GM21576 (cell line): ENCODE data around the gene ICE2.
"Not testable (repeated sequence)": the region's sequence is repeated elsewhere in the genome, so short reads cannot be mapped to it uniquely, and the experiment has no call there.

Source experiments
- ATAC-seq: cut with Tn5 transposase; IDR thresholded peaks from one replicate; pipeline ENCODE4 v1.9.1; 2021; ENCODE audit warnings: mild to moderate bottlenecking, moderate library complexity; ENCODE audit not compliant: unreplicated experiment

ICE2 gene

DNA sequence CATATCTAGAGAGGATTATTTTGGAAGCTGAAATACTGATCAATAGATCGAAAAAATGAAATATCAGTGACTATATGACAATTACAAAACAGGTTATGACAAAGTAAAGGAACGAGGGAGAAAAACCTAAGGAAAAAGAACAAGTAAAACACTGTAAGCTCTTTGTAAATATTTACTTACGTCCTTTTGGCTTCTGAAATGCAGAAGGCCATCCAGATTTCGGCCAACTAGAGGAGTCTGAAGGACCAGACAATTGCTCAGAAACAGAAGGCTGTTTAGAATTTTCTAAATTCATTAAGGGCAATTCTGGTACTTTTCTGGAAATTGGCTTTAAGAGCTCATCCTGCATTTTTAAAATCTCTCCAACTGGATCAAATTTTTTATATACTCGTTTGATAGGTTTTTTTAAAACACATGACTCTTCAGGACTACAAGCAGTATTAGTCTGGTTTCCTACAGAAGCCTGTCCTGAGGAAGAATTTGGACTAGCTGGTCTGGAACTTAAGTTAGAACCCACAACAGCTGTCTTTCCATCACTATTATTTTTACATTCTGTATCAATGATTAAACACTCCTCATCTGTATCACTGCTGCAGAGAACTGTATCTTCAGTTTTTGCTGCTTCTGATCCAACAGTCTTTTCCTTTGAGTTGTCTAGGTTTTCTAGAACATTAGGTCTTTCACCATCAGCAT, 30.1 kb downstream of the ICE2 start:
- no peak for ATAC-seq

- ATAC-seq: no peak
These were observed 34.5 kb downstream of the ICE2 start for GRCh38 chr15:60444289-60444912.

DNA sequence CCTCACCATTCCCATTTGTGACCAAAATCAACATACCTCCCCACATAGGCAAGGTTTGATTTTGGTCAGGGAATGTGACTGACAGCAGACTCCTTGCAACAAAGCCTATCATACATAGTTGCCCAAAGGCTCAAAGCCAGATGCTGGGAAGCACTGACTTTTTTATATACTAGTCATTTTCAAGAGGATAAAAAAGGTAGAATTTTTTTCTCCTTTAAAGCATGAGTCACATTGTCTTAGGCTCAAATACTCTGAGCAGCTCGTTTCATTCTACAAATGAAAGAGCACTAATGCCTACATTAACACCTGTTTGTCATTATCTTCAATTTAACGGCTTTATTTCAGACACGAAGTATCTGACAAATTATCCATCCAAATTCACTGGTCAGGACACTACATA, 36.2 kb downstream of the ICE2 start:
- no peak for ATAC-seq

GRCh38 chr15:60442031-60442650, 36.8 kb downstream of the ICE2 start:
- no peak for ATAC-seq

DNA sequence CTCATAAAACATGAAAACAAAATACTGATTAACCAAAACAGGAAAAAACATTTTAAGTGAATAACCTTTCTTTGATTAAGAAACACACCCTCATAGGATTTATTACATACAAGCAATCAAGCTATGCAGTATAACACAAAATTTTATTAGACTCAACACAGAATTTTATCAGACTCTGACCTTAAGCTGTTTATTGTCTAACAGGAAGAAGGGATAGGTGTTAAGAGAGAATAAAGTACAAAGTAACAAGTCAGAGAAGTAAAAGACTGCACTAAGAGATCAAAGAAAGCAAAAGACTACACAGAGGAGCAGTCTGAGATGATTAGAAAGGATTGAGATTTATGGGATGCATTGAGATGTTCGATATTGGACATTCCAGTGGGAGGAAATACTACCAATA, 37.6 kb downstream of the ICE2 start:
- ATAC-seq: no peak

DNA sequence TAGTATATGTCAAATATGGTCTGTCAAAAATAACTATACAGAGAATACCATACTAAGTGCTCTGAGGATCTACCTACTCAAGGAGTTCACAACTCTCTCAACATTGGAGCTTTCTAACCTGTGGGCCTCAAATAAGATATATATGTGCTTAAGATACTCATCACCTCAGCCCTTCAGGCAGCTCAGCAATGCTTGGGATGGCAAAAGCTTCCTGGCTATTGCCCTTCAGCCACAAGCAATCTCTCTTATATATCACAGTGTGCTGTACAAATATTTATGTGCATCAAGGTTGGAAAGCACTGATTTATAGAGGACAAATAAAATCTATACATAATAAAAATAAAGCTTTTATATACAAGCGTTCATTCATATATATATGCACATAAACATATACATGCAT, 40.3 kb downstream of the ICE2 start:
- ATAC-seq: no peak

DNA sequence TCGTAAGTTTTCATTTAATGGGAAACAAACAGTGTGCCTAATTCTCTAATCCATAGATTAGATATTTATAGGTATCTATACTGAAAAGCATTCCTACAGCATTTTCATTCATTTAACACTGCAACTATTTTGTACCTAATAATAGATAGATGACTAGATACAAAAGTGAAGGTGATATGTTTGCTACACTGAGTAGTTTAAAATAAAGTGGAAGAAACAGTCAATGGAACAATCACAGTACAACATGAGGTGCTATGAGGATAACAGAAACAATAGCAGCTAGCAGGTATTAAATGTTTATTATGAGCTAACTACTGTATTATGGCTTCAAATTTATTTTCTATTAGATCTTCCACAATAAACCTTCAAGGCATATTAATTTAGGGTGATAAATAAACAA, 50.0 kb downstream of the ICE2 start:
- ATAC-seq: no peak

GRCh38 chr15:60426870-60427508, 52.0 kb downstream of the ICE2 start:
- no peak for ATAC-seq

- no peak for ATAC-seq
These were observed 53.5 kb downstream of the ICE2 start for GRCh38 chr15:60425461-60425860.

GRCh38 chr15:60424006-60424405, 54.9 kb downstream of the ICE2 start:
- ATAC-seq: no peak

DNA sequence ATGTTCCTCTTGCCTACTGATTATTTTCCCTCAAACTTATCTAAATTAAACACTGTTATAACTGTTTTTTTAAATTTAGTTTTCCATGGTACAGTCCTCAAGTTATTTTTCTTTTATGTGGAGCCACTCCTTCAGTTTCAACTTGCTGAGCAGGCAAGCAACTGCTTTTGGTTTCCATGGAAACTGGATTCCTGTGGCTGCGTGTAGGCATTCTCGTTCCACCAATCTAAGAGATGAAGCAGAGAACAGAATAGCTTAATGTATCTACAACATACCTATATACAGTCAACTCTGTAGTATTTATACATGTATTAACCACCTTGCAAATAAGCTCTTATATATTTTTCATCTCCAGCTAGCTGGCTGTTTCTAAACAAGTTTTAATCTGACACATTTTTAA, 55.4 kb downstream of the ICE2 start:
- no peak for ATAC-seq

DNA sequence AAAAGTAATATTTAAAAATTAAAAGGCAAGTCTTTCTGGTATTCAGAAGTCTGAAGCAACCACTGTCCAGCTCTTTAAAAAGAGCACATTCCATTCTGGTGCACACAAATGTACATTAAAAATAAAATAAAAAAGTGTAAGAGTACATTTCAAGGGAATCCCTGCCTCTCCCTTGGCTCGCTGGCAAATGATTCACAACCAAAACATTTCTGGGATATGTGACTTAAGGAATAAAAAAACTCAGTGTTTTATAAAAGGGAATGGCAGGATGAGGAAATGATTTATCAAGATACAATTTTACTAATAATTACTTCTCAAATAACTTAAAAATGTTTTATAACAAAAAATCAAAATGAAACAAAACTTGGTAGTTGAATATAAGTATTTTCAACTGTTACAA, 57.4 kb downstream of the ICE2 start:
- ATAC-seq: no peak

GRCh38 chr15:60420203-60420716, 58.7 kb downstream of the ICE2 start:
- no peak for ATAC-seq

DNA sequence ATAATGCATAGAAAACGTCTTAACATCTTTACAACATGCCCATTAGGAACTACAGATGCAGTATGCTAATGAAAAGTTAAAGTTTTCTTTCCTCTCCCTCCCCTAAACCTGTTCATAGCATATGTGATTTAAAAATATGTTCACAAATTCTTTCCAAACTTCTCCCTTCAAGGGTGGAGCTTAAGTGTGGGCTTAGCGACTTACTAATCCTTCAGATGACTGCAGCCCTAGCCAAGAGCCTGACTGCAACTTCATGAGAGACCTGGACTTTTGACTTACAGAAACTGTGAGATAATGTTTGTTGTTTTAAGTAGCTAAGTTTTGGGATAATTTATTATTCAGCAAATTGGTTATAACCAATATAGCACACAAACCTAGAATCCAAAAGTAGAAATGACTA, 59.2 kb downstream of the ICE2 start:
- no peak for ATAC-seq

DNA sequence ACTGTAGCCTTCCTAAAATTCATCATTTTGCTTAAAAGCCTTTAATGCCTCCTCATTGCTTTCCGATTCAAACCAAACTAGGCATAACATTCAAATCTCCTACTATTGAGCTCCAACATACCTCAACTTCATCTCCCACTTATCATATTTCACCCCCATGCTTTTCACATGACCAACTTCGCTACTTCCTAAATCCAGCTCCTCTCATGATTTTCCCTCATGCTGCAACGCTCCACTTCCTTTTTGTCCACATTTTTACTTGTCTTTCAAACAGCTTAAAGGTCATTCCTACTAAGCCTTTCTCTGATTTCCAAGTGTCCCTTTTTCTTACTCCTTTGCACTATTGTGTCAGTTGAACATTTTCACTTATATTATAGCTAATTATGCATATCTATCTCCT, 60.8 kb downstream of the ICE2 start:
- no peak for ATAC-seq

GRCh38 chr15:60417112-60417511, 61.8 kb downstream of the ICE2 start:
- no peak for ATAC-seq

DNA sequence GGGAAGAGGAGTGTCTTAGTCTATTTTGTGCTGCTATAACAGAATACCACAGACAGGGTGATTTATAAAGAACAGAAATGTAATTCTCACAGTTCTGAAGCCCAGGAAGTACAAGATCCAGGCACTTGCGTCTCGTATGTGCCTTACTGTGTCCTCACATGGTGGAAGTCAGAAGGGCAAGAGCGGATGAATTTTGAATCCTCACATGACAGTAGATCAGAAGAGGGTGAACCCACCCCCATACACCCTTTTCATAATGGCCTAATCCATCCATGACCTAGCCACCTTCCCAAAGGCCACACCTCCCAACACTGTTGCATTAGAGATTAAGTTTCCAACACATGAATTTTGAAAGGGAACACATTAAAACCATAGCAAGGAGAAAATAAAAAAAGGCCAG, 62.5 kb downstream of the ICE2 start:
- no peak for ATAC-seq

DNA sequence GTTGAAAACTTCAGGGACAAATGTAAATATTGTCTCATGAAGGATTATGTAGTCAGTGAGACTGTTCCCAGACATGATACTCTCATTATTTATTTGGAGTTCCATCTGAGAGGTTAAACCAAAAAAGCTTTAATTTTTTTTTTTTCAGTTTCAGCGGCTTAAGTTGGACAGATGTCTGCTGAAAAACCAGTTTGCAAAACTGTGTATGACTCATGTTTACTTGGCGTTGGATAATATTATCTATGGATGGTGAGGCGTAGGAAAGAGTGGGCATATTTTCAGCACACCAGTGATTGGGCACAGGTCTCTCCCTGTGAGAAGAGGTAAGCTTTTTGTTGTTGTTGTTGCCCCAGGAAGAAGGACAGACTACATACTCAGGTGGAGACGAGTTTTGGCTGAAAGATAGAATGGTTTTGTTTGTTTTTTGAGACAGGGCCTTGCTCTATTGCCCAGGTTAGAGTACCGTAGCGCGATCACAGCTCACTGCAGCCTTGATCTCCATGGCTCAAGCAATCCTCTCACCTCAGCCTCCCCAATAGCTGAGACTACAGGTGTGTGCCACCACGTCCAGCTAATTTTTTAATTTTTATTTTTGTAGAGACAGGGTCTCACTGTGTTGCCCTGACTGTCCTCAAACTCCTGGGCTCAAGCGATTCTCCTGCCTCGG, 64.8 kb downstream of the ICE2 start:
- ATAC-seq: no peak

DNA sequence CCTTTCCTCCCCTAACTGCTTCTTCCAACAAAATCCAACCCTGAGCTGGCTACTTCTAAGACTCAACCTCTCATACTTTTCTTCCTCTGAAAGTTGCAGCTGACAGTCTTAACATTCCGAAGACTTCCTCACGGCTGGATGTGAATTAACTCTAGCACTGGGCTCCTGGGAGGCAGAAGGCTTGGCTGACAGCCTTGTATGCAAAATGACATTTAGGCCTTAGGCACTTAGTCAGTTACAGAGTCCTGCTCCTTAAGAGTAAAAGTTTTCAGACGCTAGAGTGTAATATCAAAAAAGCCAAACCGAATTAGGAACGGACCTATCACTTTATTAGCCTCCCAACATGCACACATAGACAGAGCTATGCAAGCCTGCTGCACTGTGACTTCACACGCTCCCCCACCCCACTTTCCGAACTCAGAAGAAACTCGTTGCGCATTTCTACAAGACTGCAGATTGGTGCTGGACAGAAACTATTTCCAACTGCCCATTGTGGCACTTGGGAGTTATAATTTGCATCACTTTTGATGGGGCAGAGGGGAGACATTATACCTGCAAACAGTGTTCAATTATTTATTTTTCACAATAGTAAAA, 65.6 kb downstream of the ICE2 start:
- no peak for ATAC-seq

GRCh38 chr15:60412807-60413206, 66.1 kb downstream of the ICE2 start:
- ATAC-seq: not testable (repeated sequence)
